ACC112 (cell line): ENCODE data around the gene SLC22A14.
"Not testable (repeated sequence)": the region's sequence is repeated elsewhere in the genome, so short reads cannot be mapped to it uniquely, and the experiment has no call there.

Source experiments
- H2AFZ ChIP-seq: fragments of 200-600 bp; sonication (generic); one replicate; pipeline ENCODE4 v1.6.0; 2017; ENCODE audit warnings: antibody characterized with exemption, low read length; ENCODE audit not compliant: unreplicated experiment
- H3K27ac ChIP-seq: fragments of 200-600 bp; sonication (generic); 2 replicates; pipeline ENCODE4 v1.5.1; 2014; ENCODE audit warnings: low read depth, mild to moderate bottlenecking, antibody characterized with exemption, low read length, moderate library complexity
- H3K27me3 ChIP-seq: fragments of 200-600 bp; sonication (generic); 2 replicates; pipeline ENCODE4 v1.6.1; 2014; ENCODE audit warnings: mild to moderate bottlenecking, antibody characterized with exemption, low read length, moderate library complexity, mixed read lengths; ENCODE audit not compliant: insufficient read depth
- H3K36me3 ChIP-seq: fragments of 200-600 bp; sonication (generic); 2 replicates; pipeline ENCODE4 v1.6.1; 2016; ENCODE audit warnings: mild to moderate bottlenecking, antibody characterized with exemption, low read length, moderate library complexity, mixed read lengths; ENCODE audit not compliant: insufficient read depth
- H3K4me1 ChIP-seq: fragments of 200-600 bp; sonication (generic); one replicate; pipeline ENCODE4 v1.6.1; 2016; ENCODE audit warnings: low read length, mixed read lengths; ENCODE audit not compliant: insufficient read depth, unreplicated experiment, control insufficient read depth
- H3K4me3 ChIP-seq: fragments of 200-600 bp; sonication (generic); 2 replicates; pipeline ENCODE4 v1.5.1; 2014; ENCODE audit warnings: mild to moderate bottlenecking, low read depth, low read length
- H3K79me2 ChIP-seq: fragments of 200-600 bp; sonication (generic); one replicate; pipeline ENCODE4 v1.6.0; 2016; ENCODE audit warnings: low read length; ENCODE audit not compliant: control insufficient read depth, unreplicated experiment, insufficient read depth

The SLC22A14 gene

GRCh38 chr3:38289286-38290217 lies 7.5 kb downstream of the SLC22A14 start:
- H3K4me1 ChIP-seq, H3K36me3 ChIP-seq, H3K4me3 ChIP-seq, H2AFZ ChIP-seq, H3K27ac ChIP-seq, H3K27me3 ChIP-seq, H3K79me2 ChIP-seq: not testable (repeated sequence)

DNA sequence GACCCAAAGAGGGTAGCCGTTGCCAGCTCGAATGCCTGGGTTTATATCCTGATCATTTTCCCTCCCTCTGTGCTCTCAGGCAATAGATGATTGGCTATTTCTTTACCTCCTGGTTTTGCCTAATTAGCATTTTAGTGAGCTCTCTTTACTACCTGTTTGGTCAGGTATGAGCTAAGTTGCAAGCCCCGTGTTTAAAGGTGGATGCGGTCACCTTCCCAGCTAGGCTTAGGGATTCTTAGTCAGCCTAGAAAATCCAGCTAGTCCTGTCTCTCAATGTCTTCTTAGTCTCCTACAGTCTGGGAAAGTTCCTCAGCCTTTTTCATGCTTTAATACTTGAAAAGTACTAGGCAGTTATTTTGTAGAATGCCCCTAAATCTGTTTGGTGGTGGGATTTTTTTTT lies 15.0 kb downstream of the SLC22A14 start:
- H3K4me1 ChIP-seq, H3K79me2 ChIP-seq, H2AFZ ChIP-seq, H3K27me3 ChIP-seq, H3K36me3 ChIP-seq, H3K27ac ChIP-seq, H3K4me3 ChIP-seq: not testable (repeated sequence)

DNA sequence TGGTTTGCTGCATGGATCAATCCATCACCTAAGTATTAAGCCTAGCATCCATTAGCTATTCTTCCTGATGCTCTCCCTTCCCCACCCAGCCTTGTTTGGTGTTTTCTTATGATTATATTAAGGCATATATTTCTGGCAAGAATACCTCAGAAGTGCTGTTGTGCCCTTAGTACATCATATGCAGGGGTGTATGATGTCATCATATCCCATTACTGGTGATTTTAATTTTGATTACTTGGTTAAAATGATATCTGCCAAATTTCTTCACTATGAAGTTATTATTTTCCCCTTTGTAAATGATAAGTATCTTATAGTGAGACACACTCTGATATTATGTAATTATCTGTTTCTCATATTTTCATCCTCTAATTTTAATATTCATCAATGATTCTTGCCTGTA lies 15.4 kb downstream of the SLC22A14 start:
- no peak overlapping the region for H3K4me3 ChIP-seq
- no peaks in the 10 kb centered on the region for H3K4me1 ChIP-seq
- H3K27me3 ChIP-seq: no peaks in the 10 kb centered on the region
- no peaks in the 10 kb centered on the region for H3K36me3 ChIP-seq
- H3K27ac ChIP-seq: no peak overlapping the region
- H3K79me2 ChIP-seq: no peaks in the 10 kb centered on the region
- no peak overlapping the region for H2AFZ ChIP-seq

GRCh38 chr3:38297947-38298711 lies 16.0 kb downstream of the SLC22A14 start:
- H2AFZ ChIP-seq: no peak overlapping the region

GRCh38 chr3:38306941-38307340 lies 24.8 kb downstream of the SLC22A14 start:
- H3K79me2 ChIP-seq: no peaks in the 10 kb centered on the region
- H3K27ac ChIP-seq: no peak overlapping the region
- no peak overlapping the region for H2AFZ ChIP-seq
- no peak overlapping the region for H3K4me3 ChIP-seq
- no peaks in the 10 kb centered on the region for H3K4me1 ChIP-seq
- H3K27me3 ChIP-seq: no peaks in the 10 kb centered on the region
- H3K36me3 ChIP-seq: no peaks in the 10 kb centered on the region

More at GRCh38 chr3:38297947-38298711, 16.0 kb downstream of the SLC22A14 start:
- H3K79me2 ChIP-seq: no peaks in the 10 kb centered on the region
- no peaks in the 10 kb centered on the region for H3K36me3 ChIP-seq
- no peak overlapping the region for H3K27ac ChIP-seq
- no peaks in the 10 kb centered on the region for H3K4me1 ChIP-seq
- H3K4me3 ChIP-seq: no peak overlapping the region
- H3K27me3 ChIP-seq: no peaks in the 10 kb centered on the region

GRCh38 chr3:38307599-38307998 lies 25.5 kb downstream of the SLC22A14 start:
- no peak overlapping the region for H3K4me3 ChIP-seq
- H3K27ac ChIP-seq: no peak overlapping the region
- no peak overlapping the region for H2AFZ ChIP-seq
- no peaks in the 10 kb centered on the region for H3K36me3 ChIP-seq
- H3K27me3 ChIP-seq: no peaks in the 10 kb centered on the region
- no peaks in the 10 kb centered on the region for H3K79me2 ChIP-seq
- no peaks in the 10 kb centered on the region for H3K4me1 ChIP-seq

DNA sequence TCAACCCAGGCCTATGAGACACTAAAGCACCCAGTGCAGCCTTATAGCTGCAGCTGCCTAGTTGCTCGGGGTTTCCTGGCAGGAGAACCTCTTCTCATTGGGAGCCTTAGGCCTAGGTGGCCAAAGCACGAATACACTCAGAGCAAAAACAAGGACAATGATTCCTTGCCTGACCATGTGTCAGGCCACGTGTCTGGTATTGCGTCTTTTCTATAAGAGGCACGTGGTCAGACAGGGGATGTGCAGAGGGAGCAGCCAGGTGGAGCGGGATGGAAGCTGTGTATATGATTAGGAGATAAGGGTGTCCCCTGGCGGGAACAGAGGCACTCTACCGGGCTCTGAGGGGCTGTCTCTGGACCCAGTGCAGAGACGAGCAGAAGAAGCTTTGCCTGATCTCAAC lies 26.4 kb downstream of the SLC22A14 start:
- Histone ChIP-seq H3K36me3 (no peaks in the 10 kb centered on the region), H3K27me3 (no peaks in the 10 kb centered on the region), H3K79me2 (no peaks in the 10 kb centered on the region), H3K4me3 (no peak overlapping the region), H2AFZ (no peak overlapping the region), H3K27ac (no peak overlapping the region), H3K4me1 (no peaks in the 10 kb centered on the region)

GRCh38 chr3:38311476-38311875 lies 29.4 kb downstream of the SLC22A14 start:
- H3K4me3 ChIP-seq: no peak overlapping the region
- H3K27me3 ChIP-seq: no peaks in the 10 kb centered on the region
- H3K4me1 ChIP-seq: no peaks in the 10 kb centered on the region
- H3K36me3 ChIP-seq: no peaks in the 10 kb centered on the region
- H3K27ac ChIP-seq: no peak overlapping the region
- no peaks in the 10 kb centered on the region for H3K79me2 ChIP-seq
- H2AFZ ChIP-seq: no peak overlapping the region

DNA sequence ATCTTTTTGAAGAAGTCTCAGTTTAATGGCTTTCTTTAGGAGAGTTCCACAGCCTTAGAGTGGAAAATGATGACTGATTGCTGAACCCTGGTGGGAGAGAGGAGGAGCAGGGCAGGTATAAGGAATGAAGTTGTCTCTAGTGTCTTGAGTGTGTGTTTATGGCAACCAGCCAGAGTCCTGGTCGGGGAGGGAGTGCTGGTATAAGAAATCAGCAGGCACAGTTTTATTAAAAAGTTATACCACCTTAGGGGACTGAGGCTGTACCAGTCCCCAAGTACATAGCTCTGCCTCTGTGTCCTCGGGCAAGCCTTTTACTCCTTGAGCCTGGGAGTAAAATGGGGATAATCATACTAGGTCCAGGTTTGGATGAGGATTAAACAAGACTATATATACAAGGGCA lies 29.8 kb downstream of the SLC22A14 start:
- H3K27ac ChIP-seq: no peak overlapping the region
- H3K27me3 ChIP-seq: no peaks in the 10 kb centered on the region
- no peak overlapping the region for H3K4me3 ChIP-seq
- H2AFZ ChIP-seq: no peak overlapping the region
- H3K4me1 ChIP-seq: no peaks in the 10 kb centered on the region
- H3K36me3 ChIP-seq: no peaks in the 10 kb centered on the region
- no peaks in the 10 kb centered on the region for H3K79me2 ChIP-seq

DNA sequence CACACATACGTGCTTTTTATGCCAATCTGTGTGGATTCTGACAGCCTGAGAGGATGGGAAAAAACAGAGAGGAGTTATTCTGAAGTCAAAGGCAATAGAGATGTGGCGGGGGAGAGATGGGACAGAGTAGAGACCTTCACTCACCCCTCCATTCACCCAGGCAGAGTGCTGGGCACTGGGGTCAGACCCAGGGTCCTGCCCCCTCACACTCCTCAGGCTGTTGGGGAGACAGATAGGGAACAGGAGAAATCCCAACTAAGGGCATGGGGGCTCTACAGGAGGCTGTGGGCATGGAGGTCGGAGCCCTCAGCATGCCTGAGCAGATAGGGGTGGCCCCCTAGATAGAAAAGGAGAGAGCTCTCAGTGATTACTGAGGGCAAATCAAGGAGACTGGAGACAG lies 30.3 kb downstream of the SLC22A14 start:
- H2AFZ ChIP-seq: no peak overlapping the region
- H3K79me2 ChIP-seq: no peaks in the 10 kb centered on the region
- no peak overlapping the region for H3K27ac ChIP-seq
- H3K27me3 ChIP-seq: no peaks in the 10 kb centered on the region
- H3K4me1 ChIP-seq: no peaks in the 10 kb centered on the region
- no peak overlapping the region for H3K4me3 ChIP-seq
- no peaks in the 10 kb centered on the region for H3K36me3 ChIP-seq

DNA sequence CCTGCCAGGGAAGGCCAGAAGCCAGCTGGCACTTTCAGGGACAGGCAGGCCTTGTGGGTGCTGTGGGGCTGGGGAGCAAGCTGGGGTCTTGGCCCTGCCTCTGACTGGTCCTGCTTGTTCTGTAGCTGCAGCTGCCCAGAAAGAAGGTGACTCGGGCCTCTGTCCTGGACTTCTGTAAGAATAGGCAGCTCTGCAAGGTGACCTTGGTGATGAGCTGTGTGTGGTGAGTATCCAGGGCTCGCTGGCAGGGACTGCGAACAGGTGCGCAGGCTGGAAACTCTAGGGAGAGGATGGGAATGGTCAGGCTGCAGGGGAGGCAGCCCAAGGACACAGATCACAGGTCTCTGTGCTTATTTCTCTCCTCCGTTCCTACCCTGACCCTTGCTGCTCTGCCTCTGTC lies 31.2 kb downstream of the SLC22A14 start:
- Histone ChIP-seq H2AFZ (no peak overlapping the region), H3K4me1 (no peaks in the 10 kb centered on the region), H3K27ac (no peak overlapping the region), H3K4me3 (no peak overlapping the region), H3K79me2 (no peaks in the 10 kb centered on the region), H3K36me3 (no peaks in the 10 kb centered on the region), H3K27me3 (no peaks in the 10 kb centered on the region)
